Osteocyte (in vitro differentiated cells): ENCODE measurements around the gene ABLIM2. TPM values are rescaled to one million over a fixed set of nuclear protein-coding genes. Genes with fewer than 3 reads are reported as not detected.

ENCODE experiments used
- DNase-seq: peaks from one replicate; pipeline ENCODE4 v3.0.0; 2021; ENCODE audit warnings: mixed read lengths; ENCODE audit not compliant: unreplicated experiment; ENCODE audit errors: extremely low spot score
- H3K27ac Mint-ChIP-seq: one replicate; pipeline ENCODE4 v1.8.0; 2021; ENCODE audit warnings: mild to moderate bottlenecking, mixed read lengths; ENCODE audit not compliant: unreplicated experiment
- H3K27me3 Mint-ChIP-seq: one replicate; pipeline ENCODE4 v1.8.0; 2021; ENCODE audit warnings: mixed read lengths; ENCODE audit not compliant: unreplicated experiment
- H3K36me3 Mint-ChIP-seq: one replicate; pipeline ENCODE4 v1.8.0; 2021; ENCODE audit warnings: mixed read lengths; ENCODE audit not compliant: unreplicated experiment
- H3K4me1 Mint-ChIP-seq: one replicate; pipeline ENCODE4 v1.8.0; 2021; ENCODE audit warnings: mixed read lengths; ENCODE audit not compliant: unreplicated experiment
- H3K4me3 Mint-ChIP-seq: one replicate; pipeline ENCODE4 v1.8.0; 2021; ENCODE audit warnings: mild to moderate bottlenecking, moderate library complexity, mixed read lengths; ENCODE audit not compliant: unreplicated experiment
- H3K9me3 Mint-ChIP-seq: one replicate; pipeline ENCODE4 v1.8.0; 2021; ENCODE audit warnings: mixed read lengths; ENCODE audit not compliant: unreplicated experiment
- CTCF ChIP-seq: fragments of 200-600 bp; sonication (generic); IDR thresholded peaks from 2 replicates; pipeline ENCODE4 v1.5.0; 2021; ENCODE audit warnings: antibody characterized with exemption, mild to moderate bottlenecking, moderate library complexity
- total RNA-seq: library from RNA; stranded (reverse); gene quantifications from 2 replicates; pipeline ENCODE4 v1.2.1, GENCODE V29; 2021

Gene ABLIM2
- total RNA-seq, 1 donor from 2014 or later: 0.24 TPM

GRCh38 chr4:8019396-8020365 is 138.9 kb downstream of the ABLIM2 start:
- Mint-ChIP-seq H3K4me3 (no peak overlapping the region), H3K36me3 (no peaks in the 10 kb centered on the region), H3K27me3 (peaks cover 50% of the 10 kb centered on the region), H3K4me1 (peaks cover 3% of the 10 kb centered on the region), H3K27ac (no peak overlapping the region), H3K9me3 (no peaks in the 10 kb centered on the region)
- no peak for TF ChIP-seq CTCF
- no peak for DNase-seq

GRCh38 chr4:8016527-8016926 is 142.1 kb downstream of the ABLIM2 start:
- H3K4me1 Mint-ChIP-seq: peaks cover 3% of the 10 kb centered on the region
- no peaks in the 10 kb centered on the region for H3K36me3 Mint-ChIP-seq
- no peak for TF ChIP-seq CTCF
- no peak overlapping the region for H3K27ac Mint-ChIP-seq
- H3K4me3 Mint-ChIP-seq: no peak overlapping the region
- peaks cover 61% of the 10 kb centered on the region for H3K27me3 Mint-ChIP-seq
- DNase-seq: no peak
- no peaks in the 10 kb centered on the region for H3K9me3 Mint-ChIP-seq

GRCh38 chr4:8015512-8015911 is 143.1 kb downstream of the ABLIM2 start:
- H3K36me3 Mint-ChIP-seq: no peaks in the 10 kb centered on the region
- H3K9me3 Mint-ChIP-seq: no peaks in the 10 kb centered on the region
- peak; percentile 57 for TF ChIP-seq CTCF
- DNase-seq: no peak
- H3K27ac Mint-ChIP-seq: no peak overlapping the region
- H3K4me3 Mint-ChIP-seq: no peak overlapping the region
- peaks cover 68% of the 10 kb centered on the region for H3K27me3 Mint-ChIP-seq
- peaks cover 11% of the 10 kb centered on the region for H3K4me1 Mint-ChIP-seq

DNA sequence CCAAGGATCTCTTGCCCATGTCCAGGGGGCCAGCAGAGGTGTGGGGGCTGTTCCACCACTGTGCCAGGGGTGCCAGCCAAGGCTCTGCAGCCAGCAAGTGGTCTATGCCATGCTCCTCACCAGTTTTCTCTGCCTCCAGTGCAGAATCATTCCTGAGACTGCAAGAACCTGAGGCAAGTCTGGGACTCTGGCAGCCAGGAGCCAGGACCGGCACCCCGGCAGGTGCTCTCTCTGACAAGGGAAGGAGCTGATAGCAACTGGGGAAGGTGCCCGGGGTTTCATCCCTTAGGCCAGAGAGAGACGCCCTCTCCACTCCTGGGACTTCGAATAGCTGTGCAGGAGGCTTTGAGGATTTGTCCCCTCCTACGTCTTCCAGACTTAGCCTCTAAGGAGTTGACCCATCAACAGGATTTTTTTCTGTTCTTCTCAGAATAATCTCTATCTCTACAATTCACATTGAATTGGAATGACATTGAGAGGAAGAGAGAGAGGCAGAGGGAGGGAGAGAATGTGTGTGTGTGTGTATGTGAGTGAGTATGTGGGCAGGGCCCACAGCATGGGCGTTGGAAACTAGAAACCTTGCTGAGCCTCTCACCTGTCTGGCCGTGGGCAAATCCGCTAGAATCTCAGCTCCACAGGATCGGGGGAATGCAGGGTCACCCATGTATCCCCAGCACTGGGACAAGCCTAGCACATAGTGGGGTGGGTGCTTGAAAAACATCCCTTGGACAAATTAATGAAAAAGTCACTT is 144.5 kb downstream of the ABLIM2 start:
- Mint-ChIP-seq H3K27me3 (peaks cover 62% of the 10 kb centered on the region), H3K4me1 (peaks cover 15% of the 10 kb centered on the region), H3K9me3 (no peaks in the 10 kb centered on the region), H3K27ac (no peak overlapping the region), H3K36me3 (no peaks in the 10 kb centered on the region), H3K4me3 (no peak overlapping the region)
- DNase-seq: no peak
- no peak for TF ChIP-seq CTCF

GRCh38 chr4:8012517-8012916 is 146.1 kb downstream of the ABLIM2 start:
- TF ChIP-seq CTCF: no peak
- Mint-ChIP-seq H3K27ac (no peak overlapping the region), H3K9me3 (no peaks in the 10 kb centered on the region), H3K4me1 (peaks cover 15% of the 10 kb centered on the region), H3K4me3 (no peak overlapping the region), H3K36me3 (no peaks in the 10 kb centered on the region), H3K27me3 (peaks cover 64% of the 10 kb centered on the region)
- no peak for DNase-seq
